Spleen (tissue), 7 donors: ENCODE data around the gene SPATS2.

ENCODE experiments used
- POLR2AphosphoS5 ChIP-seq, 3 donors: sonication (generic); formaldehyde crosslinking; IDR thresholded peaks; one replicate each; pipeline ENCODE4 v1.5.1; 2017; ENCODE audit warnings: antibody characterized with exemption in 3 of 3
- TF ChIP-seq, protein P1 (sequence below), 11 experiments: fragments of 200-600 bp in 7 of 11; fragments of 450-650 bp in 4 of 11; sonication (generic) in 4 of 11; IDR thresholded peaks in 8 of 11; conservative IDR thresholded peaks in 3 of 11; 1 replicate in 7 of 11; 2 replicates in 4 of 11; pipeline versions ENCODE4 v1.4.0 to v1.8.0; 2016 to 2021; ENCODE audit warnings: antibody characterized with exemption in 11 of 11, inconsistent platforms in 4 of 11, mild to moderate bottlenecking in 1 of 11
- donor health status: DM: no; HTN: no; CAD: no; lungs with moderate emphysema.
- donor health status: DM: no; HTN: no; CAD: no.
- donor health status: DM: no; HTN: no; CAD: no.

DNA sequence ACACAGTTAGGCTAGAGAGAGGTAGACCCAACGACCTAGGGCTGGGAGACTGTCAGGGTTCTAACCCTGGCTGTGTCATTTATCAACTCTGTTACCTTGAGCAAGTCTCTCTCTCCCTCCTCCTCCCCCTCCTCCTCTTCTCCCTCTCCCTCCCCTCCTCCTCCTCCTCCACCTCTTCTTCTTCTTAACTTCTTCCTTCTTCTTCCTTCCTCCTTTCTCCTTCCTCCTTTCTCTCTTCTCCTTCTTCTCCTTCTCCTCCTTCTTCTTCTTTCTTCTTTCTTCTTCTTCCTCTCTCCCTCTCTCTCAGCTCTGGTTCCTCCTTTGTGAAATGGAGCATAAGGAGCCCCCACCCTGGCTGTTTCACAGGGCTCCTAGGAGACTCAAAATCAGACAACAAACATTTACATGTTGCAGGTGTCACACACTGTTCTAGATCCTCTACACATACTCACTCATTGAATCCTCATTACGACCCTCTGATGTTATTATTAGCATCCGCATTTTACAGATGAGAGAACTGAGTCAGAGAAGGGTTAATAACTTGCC is 169.3 kb downstream of the SPATS2 start:
- TF ChIP-seq, protein P1, sequence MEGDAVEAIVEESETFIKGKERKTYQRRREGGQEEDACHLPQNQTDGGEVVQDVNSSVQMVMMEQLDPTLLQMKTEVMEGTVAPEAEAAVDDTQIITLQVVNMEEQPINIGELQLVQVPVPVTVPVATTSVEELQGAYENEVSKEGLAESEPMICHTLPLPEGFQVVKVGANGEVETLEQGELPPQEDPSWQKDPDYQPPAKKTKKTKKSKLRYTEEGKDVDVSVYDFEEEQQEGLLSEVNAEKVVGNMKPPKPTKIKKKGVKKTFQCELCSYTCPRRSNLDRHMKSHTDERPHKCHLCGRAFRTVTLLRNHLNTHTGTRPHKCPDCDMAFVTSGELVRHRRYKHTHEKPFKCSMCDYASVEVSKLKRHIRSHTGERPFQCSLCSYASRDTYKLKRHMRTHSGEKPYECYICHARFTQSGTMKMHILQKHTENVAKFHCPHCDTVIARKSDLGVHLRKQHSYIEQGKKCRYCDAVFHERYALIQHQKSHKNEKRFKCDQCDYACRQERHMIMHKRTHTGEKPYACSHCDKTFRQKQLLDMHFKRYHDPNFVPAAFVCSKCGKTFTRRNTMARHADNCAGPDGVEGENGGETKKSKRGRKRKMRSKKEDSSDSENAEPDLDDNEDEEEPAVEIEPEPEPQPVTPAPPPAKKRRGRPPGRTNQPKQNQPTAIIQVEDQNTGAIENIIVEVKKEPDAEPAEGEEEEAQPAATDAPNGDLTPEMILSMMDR (IDR thresholded peaks at IDR 0.05 in 8 of 11, conservative IDR thresholded peaks at IDR 0.05 in 3 of 11), result no peak
- no peak for TF ChIP-seq POLR2AphosphoS5 (IDR thresholded peaks at IDR 0.05)
